Lower leg skin (tissue), 4 donors: ENCODE measurements around the gene CHPF. TPM values are rescaled to one million over a fixed set of nuclear protein-coding genes. Genes with fewer than 3 reads are reported as not detected.

Experiments used
- DNase-seq, 2 donors: peaks; one replicate each; pipeline ENCODE4 v3.0.0-alpha.2; 2019; ENCODE audit warnings: low spot score in 2 of 2
- H3K4me3 ChIP-seq: fragments of 200-600 bp; sonication (generic); 2 replicates; pipeline ENCODE4 v1.5.1; 2017; ENCODE audit warnings: mild to moderate bottlenecking, low read depth; ENCODE audit not compliant: poor library complexity, severe bottlenecking
- CTCF ChIP-seq, 3 donors: fragments of 450-650 bp; IDR thresholded peaks; one replicate each; pipeline ENCODE4 v1.5.1; 2016; ENCODE audit warnings: antibody characterized with exemption in 3 of 3, mild to moderate bottlenecking in 3 of 3, moderate library complexity in 2 of 3
- POLR2A ChIP-seq, 2 donors: fragments of 450-650 bp; IDR thresholded peaks; one replicate each; pipeline ENCODE4 v1.6.1; 2016 to 2017; ENCODE audit warnings: antibody characterized with exemption in 2 of 2, mild to moderate bottlenecking in 1 of 2, moderate library complexity in 1 of 2
- WGBS, 2 donors: methylation state at CpG; one replicate each; pipeline ENCODE4 v1.1.5; 2018; 5-methylcytosine and 5-hydroxymethylcytosine counted together
- intact Hi-C: fragments of 100-400 bp; cut with DNase I; formaldehyde crosslinking; loops from one replicate; pipeline ENCODE4 v1.15.0; 2023; ENCODE audit warnings: low total_unique reads
- total RNA-seq, 4 donors: library from RNA; depleted of rRNA; stranded (reverse); fragments of >200 nt; gene quantifications; one replicate each; pipeline ENCODE4 v1.1.0, GENCODE V29; 2016

Gene CHPF
- total RNA-seq, 4 donors from 2014 or later: 37.8 to 73.1 (median 58.4) TPM

GRCh38 chr2:219549619-219550018, 6.0 kb upstream of the CHPF start:
- H3K4me3 ChIP-seq: no peak overlapping the region
- 86% methylated on average over 5 to 9 of the region's 9 CpGs for WGBS, 2 donors
- no peak for DNase-seq
- intact Hi-C loops: loop anchor here (10.0 kb wide), 1 partner anchor 85 kb away; no protein-coding TSS in a partner anchor
- TF ChIP-seq CTCF (IDR thresholded peaks at IDR 0.05): no peak
- TF ChIP-seq POLR2A (IDR thresholded peaks at IDR 0.05): no peak

DNA sequence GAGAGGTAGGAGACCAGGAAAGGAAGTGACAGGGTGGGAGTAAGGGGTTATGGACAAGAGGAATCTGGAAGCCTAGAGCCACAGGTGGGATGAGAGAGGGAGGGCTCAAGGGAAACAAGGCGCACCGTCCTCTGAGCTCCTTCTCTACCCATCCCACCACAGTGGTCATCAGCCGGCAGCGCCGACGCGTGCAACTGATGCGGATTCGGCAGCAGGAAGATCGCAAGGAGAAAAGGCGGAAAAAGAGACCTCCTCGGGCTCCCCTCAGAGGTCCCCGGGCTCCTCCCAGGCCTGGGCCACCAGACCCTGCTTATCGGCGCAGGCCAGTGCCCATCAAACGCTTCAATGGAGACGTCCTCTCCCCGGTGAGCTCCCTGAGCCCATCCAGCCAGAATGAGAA, 5.4 kb upstream of the CHPF start:
- no peak overlapping the region for H3K4me3 ChIP-seq
- TF ChIP-seq POLR2A (IDR thresholded peaks at IDR 0.05): no peak
- no peak for TF ChIP-seq CTCF (IDR thresholded peaks at IDR 0.05)
- no peak for DNase-seq
- 92 to 93% methylated on average over 18 of the region's 18 CpGs for WGBS, 2 donors
- intact Hi-C loops: no loop called here

- WGBS, 2 donors: 94 to 96% methylated on average over 17 to 26 of the region's 26 CpGs
- no peak overlapping the region for H3K4me3 ChIP-seq
- intact Hi-C loops: no loop called here
- DNase-seq: no peak
- no peak for TF ChIP-seq POLR2A (IDR thresholded peaks at IDR 0.05)
- no peak for TF ChIP-seq CTCF (IDR thresholded peaks at IDR 0.05)
These were observed 4.0 kb upstream of the CHPF start for GRCh38 chr2:219547621-219548020.

GRCh38 chr2:219545943-219546352, 2.3 kb upstream of the CHPF start:
- TF ChIP-seq POLR2A (IDR thresholded peaks at IDR 0.05) (no peak), CTCF (IDR thresholded peaks at IDR 0.05) (no peak)
- 68 to 74% methylated on average over 4 of the region's 4 CpGs for WGBS, 2 donors
- no peak overlapping the region for H3K4me3 ChIP-seq
- DNase-seq: no peak
- intact Hi-C loops: no loop called here

GRCh38 chr2:219545295-219545942, 1.8 kb upstream of the CHPF start:
- WGBS, 2 donors: 77 to 80% methylated on average over 3 of the region's 3 CpGs
- DNase-seq: no peak
- TF ChIP-seq CTCF (IDR thresholded peaks at IDR 0.05) (no peak), POLR2A (IDR thresholded peaks at IDR 0.05) (no peak)
- intact Hi-C loops: no loop called here
- H3K4me3 ChIP-seq: no peak overlapping the region

DNA sequence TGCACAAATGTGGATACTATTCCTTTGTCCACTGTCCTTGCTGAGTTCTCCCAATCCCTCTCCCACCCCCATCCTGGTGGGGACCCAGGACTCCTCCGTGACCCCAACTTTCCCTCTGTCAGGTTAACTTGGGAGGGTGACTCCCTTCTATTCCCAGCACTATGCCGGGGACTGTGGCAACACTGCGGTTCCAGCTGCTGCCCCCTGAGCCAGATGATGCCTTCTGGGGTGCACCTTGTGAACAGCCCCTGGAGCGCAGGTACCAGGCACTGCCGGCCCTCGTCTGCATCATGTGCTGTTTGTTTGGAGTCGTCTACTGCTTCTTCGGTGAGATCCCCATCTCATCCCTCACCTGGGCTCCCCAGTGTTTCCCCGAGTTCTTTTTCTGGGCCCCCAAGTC, 958 bp upstream of the CHPF start:
- no peak for DNase-seq
- 44 to 52% methylated on average over 9 of the region's 9 CpGs for WGBS, 2 donors
- TF ChIP-seq POLR2A (IDR thresholded peaks at IDR 0.05) (no peak), CTCF (IDR thresholded peaks at IDR 0.05) (no peak)
- H3K4me3 ChIP-seq: no peak overlapping the region
- intact Hi-C loops: loop anchor here (5.0 kb wide), 1 partner anchor 143 kb away; no protein-coding TSS in a partner anchor
